GM23338 (cell line): Measurements from ENCODE around the gene C9orf85.

Experiments
- CREB1 ChIP-seq: fragments of 250-450 bp; sonication (Bioruptor Pico); IDR thresholded peaks from 2 replicates; pipeline ENCODE4 v1.5.0; 2020; ENCODE audit warnings: low read depth, mild to moderate bottlenecking, moderate library complexity
- JUNB ChIP-seq: IDR thresholded peaks from one replicate; pipeline ENCODE4 v1.6.1; 2016; ENCODE audit warnings: antibody characterized with exemption; ENCODE audit not compliant: unreplicated experiment
- REST ChIP-seq: IDR thresholded peaks from one replicate; pipeline ENCODE4 v1.6.1; 2018; ENCODE audit warnings: antibody characterized with exemption; ENCODE audit not compliant: unreplicated experiment
- ZNF114 ChIP-seq: fragments of 250-450 bp; sonication (Bioruptor Pico); IDR thresholded peaks from 2 replicates; pipeline ENCODE4 v1.5.0; 2020; ENCODE audit warnings: mild to moderate bottlenecking, moderate library complexity
- TF ChIP-seq, protein P1 (sequence below), 2 experiments: fragments of 200-600 bp in 1 of 2; sonication (generic) in 1 of 2; conservative IDR thresholded peaks; 2 replicates each; pipeline versions ENCODE4 v1.5.1 to v1.6.1; 2016 to 2017; ENCODE audit warnings: antibody characterized with exemption in 2 of 2, low read depth in 2 of 2, mild to moderate bottlenecking in 2 of 2, moderate library complexity in 1 of 2

DNA sequence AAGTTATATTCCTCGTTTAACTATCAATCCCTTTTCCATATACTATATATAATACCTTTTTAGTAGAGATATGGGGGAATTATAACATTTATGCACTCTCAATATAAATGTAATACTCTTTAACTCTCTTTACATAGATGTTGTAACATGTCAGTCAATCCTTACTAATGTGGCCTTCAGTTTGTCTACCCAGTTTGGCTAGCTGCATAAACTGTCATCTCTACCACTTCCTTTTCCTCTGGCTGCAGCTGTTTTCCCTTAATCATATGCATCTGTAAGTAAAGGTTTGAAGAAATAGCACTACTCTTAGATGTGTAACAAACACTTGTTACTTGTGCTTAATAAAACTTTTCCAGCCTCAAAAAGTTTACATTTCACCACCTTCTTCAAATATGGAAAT is 13.9 kb upstream of the C9orf85 start:
- TF ChIP-seq, protein P1, sequence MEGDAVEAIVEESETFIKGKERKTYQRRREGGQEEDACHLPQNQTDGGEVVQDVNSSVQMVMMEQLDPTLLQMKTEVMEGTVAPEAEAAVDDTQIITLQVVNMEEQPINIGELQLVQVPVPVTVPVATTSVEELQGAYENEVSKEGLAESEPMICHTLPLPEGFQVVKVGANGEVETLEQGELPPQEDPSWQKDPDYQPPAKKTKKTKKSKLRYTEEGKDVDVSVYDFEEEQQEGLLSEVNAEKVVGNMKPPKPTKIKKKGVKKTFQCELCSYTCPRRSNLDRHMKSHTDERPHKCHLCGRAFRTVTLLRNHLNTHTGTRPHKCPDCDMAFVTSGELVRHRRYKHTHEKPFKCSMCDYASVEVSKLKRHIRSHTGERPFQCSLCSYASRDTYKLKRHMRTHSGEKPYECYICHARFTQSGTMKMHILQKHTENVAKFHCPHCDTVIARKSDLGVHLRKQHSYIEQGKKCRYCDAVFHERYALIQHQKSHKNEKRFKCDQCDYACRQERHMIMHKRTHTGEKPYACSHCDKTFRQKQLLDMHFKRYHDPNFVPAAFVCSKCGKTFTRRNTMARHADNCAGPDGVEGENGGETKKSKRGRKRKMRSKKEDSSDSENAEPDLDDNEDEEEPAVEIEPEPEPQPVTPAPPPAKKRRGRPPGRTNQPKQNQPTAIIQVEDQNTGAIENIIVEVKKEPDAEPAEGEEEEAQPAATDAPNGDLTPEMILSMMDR (conservative IDR thresholded peaks at IDR 0.05; ENCODE audit: low read depth in 2 of 2), result no peak
- TF ChIP-seq ZNF114 (CRISPR knock-in tag) (no peak), REST (no peak), CREB1 (no peak), JUNB (no peak)
